A549 treated with AZD9567 at 1 μM for 4 hours (cell line): ENCODE measurements around the gene HP. TPM values are rescaled to one million over a fixed set of nuclear protein-coding genes. Genes with fewer than 3 reads are reported as not detected.

ENCODE experiments used
- total RNA-seq: library from RNA; stranded (reverse); fragments of 200-300 nt; extraction: Qiagen RNA extraction; gene quantifications from 5 replicates; pipeline ENCODE4 v1.2.3, GENCODE V29; 2022; ENCODE audit not compliant: insufficient read depth

Gene HP
- total RNA-seq = 0.12 TPM in 1 of 5 replicates, not detected in the others

GRCh38 chr16:72054254-72054847, at the start of gene HP:
TSS of gene HP (plus strand) at chr16:72054505. CDS start at chr16:72054653, 148 bp downstream.

DNA sequence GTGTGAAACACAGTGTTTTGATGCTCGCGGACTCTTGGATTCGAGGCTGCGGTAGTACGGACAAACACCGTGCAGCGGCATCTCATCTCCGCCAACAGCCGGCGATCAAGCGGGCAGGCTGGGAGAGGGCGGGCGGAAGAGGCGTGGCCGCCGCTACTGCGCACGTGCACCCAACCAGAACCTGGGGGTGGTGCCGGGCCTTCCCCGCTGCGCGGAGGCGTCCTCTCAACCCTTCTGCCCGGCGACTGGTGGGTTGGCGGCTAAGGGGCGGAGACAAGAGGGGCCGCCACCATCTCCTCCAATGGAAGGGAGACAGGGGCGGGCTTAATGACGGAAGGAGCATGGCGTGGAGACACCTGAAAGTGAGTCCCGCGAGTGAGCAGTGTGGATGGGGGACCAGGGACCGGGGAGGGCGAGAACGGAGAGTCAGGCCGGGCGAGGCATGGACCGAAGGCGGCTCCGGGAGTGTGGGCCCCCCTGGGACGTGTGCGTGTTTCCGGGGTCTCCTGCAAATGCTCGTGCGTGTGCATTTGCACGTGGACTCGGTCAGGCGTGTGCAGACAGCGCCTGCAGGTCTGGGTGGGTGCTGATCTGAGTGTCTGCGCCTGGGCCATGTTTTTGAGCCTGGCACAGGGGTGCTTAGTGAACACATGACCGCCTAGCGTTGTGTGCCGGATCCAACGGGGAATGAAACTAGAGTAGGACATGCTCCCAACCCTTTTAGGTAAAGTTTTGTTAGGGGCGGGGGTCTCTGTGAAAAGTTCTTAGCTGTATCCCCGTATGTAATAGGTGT, 45.7 kb upstream of the HP start, which contains the start of gene DHODH:
DHODH (plus strand) TSS at position 321 of the 793 bp plus-strand sequence; CDS start at position 342, 21 bp downstream.

GRCh38 chr16:72093448-72094265, 39.4 kb downstream of the HP start, which contains the start of the genes DHX38 and TXNL4B:
TSS of gene DHX38 (plus strand) at chr16:72093847. CDS start at chr16:72096158, 2,311 bp downstream.
TSS of gene TXNL4B (minus strand) at chr16:72093620. CDS start at chr16:72090749, 2,871 bp downstream.

Other genes starting within 250 kb of the HP start
- gene AP1G1, start 245.7 kb upstream of the HP start, total RNA-seq = 38.3 to 48.0 TPM (median 44.4 TPM) in 5 replicates
- 15.3 to 19.0 TPM (median 17.3 TPM) in 5 replicates for gene ATXN1L, start 208.5 kb upstream of the HP start, total RNA-seq
- 3.1 to 4.1 TPM (median 3.4 TPM) in 4 of 5 replicates, not detected in the other for gene ZNF821, start 170.3 kb upstream of the HP start, total RNA-seq
- gene IST1, start 159.0 kb upstream of the HP start, total RNA-seq = 165 to 247 TPM (median 174 TPM) in 5 replicates
- gene PKD1L3, start 54.1 kb upstream of the HP start, total RNA-seq = not detected in 5 replicates
- gene DHODH, start 45.8 kb upstream of the HP start, total RNA-seq = 12.2 to 16.4 TPM (median 13.8 TPM) in 5 replicates
- not detected in 5 replicates for gene HPR, start 8.7 kb downstream of the HP start, total RNA-seq
- gene TXNL4B, start 39.1 kb downstream of the HP start, total RNA-seq = 19.8 to 41.5 TPM (median 22.9 TPM) in 5 replicates
- 49.0 to 54.4 TPM (median 51.5 TPM) in 5 replicates for gene DHX38, start 39.3 kb downstream of the HP start, total RNA-seq
- gene PMFBP1, start 117.7 kb downstream of the HP start, total RNA-seq = 0.19 to 0.29 TPM (median 0.23 TPM) in 4 of 5 replicates, not detected in the other